D721Med (cell line): ENCODE measurements around the gene TCERG1L.

ENCODE experiments used
- DNase-seq: peaks from one replicate; pipeline ENCODE4 v3.0.0; 2011; ENCODE audit warnings: low spot score; ENCODE audit not compliant: insufficient read length
- FAIRE-seq: peaks from 2 replicates; lab custom pipeline; 2011; peaks lifted over from hg19 to GRCh38; lab: Jason Lieb, UNC
- CTCF ChIP-seq: IDR thresholded peaks from 2 replicates; pipeline ENCODE4 v1.5.1; 2012; ENCODE audit warnings: mild to moderate bottlenecking, control low read depth; ENCODE audit not compliant: insufficient read depth; ENCODE audit errors: missing control alignments

Gene TCERG1L

DNA sequence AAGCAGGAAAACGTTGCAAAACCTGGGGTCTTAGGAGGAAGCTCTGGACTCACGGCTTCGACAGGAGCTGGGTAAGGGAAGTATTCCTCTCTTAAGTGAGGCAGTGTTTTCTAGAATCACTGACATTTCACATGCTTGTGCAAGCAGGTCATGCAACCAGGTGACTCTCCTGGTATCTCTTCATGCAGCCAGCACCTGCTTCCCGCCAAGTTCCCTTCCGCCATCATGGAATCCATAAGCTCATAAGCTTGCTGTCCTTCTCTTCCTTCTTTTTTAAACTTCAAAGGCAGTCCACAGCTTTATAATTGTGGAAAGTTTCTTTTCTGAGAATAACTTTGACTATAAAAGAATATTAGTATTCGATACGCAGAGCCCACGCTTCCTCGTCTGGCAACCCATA lies 256.1 kb downstream of the TCERG1L start:
- no peak for FAIRE-seq

DNA sequence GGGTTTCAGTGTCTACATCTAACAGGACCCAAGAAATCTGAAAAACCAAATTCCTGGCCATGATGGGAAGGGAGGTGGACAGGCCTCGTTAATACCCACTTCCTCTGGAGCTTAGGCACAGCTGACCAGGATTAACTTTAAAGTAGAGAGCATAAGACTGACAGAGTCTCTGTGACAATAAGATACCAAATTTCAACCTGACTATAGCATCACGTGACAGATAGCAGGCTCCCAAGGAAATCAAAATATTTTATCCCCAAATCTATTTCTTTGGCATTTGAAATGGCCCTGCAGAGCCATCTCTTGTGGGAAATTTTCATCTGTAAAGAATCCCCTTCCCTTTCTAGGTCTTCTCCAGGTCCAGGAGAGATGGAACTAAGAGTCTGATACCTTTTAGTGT lies 258.3 kb downstream of the TCERG1L start:
- no peak for DNase-seq
- no peak for TF ChIP-seq CTCF
- no peak for FAIRE-seq

More for the DNA sequence above, 256.1 kb downstream of the TCERG1L start:
- no peak for DNase-seq
- no peak for TF ChIP-seq CTCF

- DNase-seq (no peak), FAIRE-seq (no peak)
- TF ChIP-seq CTCF = no peak
Measured at GRCh38 chr10:131050162-131050766, 261.3 kb downstream of the TCERG1L start.

GRCh38 chr10:131049016-131049415 lies 262.5 kb downstream of the TCERG1L start:
- FAIRE-seq (no peak), DNase-seq (no peak)
- no peak for TF ChIP-seq CTCF

DNA sequence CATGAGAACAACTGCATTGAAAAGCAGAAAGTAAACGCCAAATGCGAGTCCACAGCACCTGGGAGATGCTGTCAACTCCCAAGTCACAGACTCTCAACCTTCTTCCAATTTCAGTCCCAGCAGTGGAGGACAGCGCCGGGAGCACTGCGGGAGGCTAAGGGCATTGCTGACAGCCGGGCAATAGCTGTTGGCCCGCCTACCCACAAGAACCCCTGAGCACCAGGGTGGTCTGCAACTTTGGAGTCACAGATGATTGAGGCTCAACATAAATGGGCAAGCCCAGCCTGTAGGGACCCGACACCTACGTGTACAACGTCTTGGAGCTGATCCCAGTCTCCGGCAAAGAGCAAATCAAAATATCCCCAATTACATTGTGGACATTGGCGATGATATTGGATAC lies 262.9 kb downstream of the TCERG1L start:
- no peak for FAIRE-seq
- DNase-seq = no peak
- TF ChIP-seq CTCF = no peak

DNA sequence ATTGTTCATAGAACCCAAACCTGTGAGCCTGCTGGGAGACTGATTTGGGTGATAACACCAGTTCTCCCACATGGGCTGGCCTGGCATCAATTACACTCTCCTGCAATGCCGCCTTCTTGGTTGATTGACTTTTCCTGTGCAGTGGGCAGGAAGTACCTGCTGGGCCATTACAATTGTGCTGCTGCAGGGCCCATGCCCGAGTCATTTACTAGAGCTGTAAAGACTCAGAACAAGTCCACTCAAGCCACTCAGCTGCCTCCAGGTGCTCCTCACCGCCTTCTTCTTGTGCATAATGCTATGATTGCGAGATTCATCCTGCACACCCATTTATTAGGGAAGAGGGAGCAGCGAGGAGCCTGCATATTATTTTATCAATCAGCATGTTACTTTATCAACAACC lies 264.0 kb downstream of the TCERG1L start:
- no peak for FAIRE-seq
- no peak for TF ChIP-seq CTCF

DNA sequence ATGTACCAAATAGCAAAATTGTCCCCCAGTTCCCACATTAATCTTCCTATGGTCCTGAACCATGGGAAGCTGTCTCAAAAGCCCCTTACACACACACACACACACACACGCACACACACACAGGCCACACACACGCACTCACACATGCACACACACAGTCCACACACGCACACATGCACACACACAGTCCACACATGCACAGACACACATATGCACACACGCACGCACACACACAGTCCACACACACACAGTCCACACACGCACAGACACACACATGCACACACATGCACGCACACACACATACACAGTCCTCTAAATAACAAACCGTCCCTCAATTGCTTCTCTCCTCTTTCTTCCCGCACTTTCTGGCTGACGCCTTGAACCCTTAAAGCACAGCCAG lies 265.3 kb downstream of the TCERG1L start:
- DNase-seq (no peak), FAIRE-seq (no peak)

More for the DNA sequence above, 264.0 kb downstream of the TCERG1L start:
- DNase-seq = no peak

More for the DNA sequence above, 265.3 kb downstream of the TCERG1L start:
- TF ChIP-seq CTCF = no peak
